Stimulated activated CD4-positive, alpha-beta T cell treated with anti-CD3 and anti-CD28 coated beads, TNF-alpha, amount 100 ng/mL, for 1 hour (primary cell): ENCODE measurements around the gene FBXL7.

ENCODE experiments used
- DNase-seq, 3 donors: peaks; one replicate each; pipeline ENCODE4 v3.0.0-alpha.2; 2020; ENCODE audit warnings: low read depth in 3 of 3, low spot score in 1 of 3

Gene FBXL7

DNA sequence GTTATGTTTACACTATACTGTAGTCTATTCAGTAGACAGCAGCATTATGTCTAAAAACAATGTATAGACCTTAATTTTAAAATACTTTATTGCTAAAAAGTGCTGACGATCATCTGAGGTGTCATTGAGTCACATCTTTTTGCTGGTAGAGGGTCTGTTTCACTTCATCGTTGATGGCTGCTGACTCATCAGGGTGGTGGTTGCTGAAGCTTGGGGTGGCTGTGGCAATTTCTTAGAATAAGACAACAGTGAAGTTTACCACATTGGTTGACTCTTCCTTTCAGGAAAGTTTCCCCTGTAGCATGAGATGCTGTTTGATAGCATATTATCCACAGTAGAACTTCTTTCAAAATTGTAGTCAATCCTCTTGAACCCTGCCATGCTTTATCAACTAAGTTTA, 150.3 kb downstream of the FBXL7 start:
- no peak for DNase-seq

DNA sequence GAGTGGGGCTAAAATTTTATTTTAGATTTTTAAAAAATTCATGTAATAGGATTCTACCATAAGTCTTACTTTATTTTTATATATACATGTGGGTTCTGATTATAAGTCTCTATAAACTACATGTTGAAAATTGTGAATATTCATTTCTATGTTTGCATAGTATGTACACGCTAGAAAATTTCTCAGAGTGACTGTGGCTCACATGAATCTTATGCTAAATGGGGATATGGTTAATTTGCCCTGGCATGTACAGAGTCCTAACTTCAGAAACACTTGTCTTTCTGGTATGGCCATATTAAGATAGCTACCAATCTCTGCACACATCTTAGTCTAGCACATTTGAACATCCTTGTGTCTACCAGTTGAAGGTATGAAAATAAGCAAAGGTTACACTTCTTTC, 154.8 kb downstream of the FBXL7 start:
- DNase-seq = no peak

DNA sequence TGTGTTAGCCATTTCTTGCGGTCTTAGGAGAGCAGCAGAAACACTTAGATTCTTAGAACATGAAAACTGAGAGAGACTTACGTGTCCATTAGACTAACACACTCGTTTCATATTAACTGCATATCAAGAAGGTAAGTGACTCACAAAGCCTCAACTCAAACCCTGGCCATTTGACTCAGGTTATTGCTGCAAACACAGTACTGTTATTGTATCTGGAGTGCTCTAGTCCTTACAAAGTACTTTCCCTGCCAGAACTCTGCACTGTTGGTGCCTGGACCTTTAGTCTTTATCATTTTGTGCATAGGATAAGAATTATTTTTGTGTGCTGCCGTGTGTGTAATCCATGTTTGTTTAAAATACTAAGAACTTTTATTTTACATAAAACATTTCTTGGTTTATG, 155.7 kb downstream of the FBXL7 start:
- no peak for DNase-seq

DNA sequence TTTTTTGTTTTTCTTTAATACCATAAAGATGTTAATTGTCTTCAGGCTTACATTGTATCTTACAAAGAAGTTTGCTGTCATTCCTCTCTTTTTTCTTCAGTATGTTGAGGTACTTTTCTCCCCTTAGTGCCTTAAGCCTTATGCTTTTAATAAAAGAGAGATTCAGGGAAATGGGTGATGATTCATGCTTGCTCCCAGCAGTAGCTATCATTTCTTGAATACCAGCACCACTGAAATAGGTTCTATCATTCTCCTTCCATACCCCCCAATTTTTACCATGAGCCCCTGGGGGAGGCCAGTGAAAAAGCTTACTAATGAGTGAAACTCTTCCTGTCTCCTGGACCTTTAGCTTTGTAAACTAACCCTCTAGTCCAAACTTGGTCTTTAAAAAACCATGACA, 165.0 kb downstream of the FBXL7 start:
- no peak for DNase-seq

DNA sequence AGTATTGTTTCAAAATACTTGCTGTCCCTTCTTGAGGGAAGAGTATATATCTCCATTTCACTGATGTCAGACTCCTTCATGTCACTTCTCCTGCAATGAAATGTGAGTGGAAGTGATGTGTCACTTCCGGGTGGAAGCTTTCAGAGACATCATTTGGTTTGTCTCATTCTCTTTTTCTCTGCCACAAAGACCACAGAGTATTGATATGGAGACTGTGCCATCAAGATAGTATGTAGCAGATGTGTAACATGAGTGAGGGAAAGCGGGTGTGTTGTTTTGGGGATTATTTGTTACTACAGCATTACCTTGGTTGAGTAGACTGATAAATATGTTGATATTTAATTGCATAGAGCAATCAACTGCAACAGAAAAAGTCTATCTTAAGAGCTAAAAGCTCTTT, 169.8 kb downstream of the FBXL7 start:
- no peak for DNase-seq

DNA sequence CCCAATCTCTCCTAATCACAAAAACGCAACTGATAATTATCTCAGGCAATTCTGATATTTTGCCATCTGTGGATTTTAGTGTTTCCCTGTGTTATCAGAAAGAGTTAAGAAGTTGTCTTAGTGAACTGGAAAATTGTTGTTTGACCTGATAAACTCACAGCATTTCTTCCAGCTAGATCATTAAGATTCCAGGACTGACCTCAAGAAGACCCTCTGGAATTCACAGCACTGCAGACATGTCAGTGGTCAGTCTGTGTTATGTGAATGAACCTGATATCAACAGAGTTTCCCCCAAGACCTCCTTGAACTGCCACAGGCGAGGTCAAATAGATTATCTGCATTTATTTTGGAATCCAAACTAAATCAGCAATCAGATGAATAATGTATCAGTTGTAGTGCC, 174.7 kb downstream of the FBXL7 start:
- no peak for DNase-seq

DNA sequence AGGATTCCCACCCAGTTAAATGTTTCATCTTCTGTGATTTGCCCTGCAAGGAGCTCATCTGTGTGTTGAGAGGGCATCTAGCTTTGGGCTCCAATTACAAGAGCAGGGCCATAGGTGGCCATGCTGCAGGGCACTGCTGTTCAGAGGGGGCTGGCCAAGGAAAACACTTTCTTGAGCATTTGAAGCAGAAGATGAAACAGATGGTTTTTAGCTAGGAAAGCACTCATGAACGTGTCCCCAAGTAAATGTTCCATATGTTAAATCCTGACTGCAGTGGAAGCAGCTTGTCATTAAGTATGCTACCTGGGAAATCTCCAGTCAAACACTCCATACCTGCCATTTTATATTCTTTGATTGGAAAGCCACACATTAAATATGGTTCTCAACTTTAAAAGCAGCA, 176.6 kb downstream of the FBXL7 start:
- DNase-seq = no peak

DNA sequence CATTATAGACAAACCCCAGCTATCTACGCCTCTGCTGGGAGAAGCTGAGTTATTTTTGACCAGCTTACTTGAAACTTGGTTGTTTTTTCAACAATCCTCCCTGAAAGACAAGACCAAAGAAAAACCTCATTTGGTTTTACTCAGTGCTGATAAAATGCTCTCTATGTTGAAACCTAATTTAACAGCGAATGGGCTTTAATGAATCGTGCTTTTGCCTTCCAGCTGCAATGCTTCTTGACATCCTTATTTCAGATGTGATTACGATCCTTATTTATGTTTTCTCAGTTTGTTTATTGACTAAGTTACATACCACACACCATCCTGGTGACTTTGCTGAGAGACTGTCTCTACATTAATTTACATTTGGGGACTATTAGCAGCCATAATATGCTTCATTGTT, 179.2 kb downstream of the FBXL7 start:
- no peak for DNase-seq

DNA sequence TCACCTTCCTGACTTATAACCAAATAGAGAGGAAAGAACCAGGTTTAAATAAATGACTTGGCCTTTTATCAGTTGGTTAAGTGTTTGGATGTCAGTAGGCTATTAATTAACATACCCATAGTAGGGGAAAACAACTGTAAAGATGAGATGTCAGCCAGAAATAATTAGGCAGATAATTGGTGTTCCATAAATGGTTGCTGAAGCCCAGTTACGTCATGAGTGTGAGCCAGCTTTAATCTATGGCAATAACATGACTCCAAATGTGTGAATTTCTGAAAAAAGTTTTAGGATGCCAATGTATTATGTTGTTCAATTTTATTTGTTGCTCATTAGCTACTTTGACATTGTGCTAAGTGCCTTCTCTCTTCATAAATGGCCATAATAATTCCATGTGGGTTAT, 180.5 kb downstream of the FBXL7 start:
- DNase-seq = no peak

DNA sequence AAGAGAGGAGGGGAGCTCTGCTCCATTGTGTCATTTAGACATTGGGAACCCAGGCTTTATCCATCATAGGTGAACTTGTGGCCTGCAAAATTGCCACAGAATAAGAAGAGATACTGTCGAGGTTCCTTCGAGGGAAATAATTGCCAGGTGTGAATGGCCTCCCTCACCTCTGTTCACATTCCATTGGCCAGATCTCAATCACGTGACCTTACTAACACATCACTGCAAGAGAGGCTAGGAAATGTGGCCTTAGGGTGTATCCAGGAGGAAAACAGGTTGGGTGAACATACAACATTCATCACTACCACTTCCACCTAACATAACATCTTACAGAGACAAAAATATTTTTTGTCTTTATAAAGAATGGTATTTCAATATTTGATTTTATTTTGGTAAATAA, 182.1 kb downstream of the FBXL7 start:
- DNase-seq = no peak

DNA sequence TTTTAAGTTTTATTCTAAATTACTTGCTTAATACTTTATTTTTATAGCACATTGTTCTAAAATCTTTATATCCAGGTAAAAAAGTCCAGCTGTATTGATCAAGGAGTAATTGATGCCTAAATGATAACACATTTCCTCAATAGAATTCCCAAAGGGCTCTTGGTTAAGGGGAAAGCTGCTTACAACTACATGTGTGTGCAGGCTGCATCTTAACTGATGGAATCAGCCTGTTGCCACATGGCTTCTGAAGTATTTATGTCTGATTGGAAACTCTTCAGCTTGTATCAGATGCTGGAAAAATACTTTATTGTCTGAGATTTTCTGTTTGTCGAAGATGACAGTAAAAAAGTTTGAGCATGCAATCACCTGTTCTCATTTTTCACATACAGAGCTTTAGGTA, 182.6 kb downstream of the FBXL7 start:
- no peak for DNase-seq

DNA sequence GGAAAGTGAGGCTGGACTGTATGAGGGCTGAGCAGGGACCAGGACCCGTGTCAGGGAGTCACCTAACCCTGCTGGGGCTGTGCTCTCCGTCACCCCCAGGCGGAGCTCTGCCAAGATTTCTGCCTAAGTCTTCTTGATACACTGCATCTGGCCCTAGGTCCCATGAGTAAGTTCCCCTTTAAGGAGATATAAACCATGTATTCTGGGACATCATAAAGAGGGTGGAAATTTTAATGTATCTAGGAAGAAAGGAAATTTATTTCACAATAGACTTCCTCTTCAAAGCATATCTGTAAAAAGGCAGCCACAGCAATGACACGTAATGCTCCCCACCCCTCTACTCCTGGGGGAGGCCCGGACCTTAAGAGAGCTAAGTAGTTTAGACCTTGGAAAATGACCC, 183.4 kb downstream of the FBXL7 start:
- no peak for DNase-seq

DNA sequence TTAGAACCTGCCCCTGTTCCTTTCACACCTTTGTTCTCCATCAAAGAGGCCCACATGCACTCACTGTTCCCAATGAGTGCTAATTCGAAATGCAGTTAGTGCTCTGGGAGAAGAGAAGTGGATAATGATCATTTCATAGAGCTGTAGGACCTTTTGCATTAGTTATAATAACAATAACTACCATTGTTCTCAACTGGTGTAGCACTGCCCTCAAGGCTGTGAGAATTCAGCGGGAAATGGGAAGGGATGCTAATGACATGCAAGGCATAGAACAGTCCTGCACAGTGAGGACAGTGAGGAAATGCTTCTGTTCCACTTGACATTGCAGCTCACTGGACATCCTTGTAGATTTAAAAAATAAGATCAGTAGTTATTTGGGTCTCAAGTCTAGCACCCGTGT, 187.4 kb downstream of the FBXL7 start:
- DNase-seq = no peak

DNA sequence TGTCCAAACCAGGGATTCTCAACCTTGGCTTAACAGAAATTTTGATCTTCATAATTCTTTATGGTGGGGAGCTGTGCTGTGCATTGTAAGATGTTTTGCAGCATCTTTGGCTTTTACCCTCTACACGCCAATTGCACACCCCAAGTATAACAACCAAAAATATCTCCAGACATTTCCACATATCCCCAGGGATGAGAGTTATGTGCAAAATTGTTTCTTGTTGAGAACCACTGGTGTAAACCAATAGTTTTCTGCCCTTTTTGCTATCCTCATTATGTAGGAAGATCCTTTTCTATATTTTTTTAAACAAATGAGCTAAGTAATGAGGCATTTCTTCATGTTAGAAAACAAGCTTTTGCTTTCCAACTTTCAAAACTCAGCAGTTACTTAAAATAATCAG, 189.9 kb downstream of the FBXL7 start:
- no peak for DNase-seq

DNA sequence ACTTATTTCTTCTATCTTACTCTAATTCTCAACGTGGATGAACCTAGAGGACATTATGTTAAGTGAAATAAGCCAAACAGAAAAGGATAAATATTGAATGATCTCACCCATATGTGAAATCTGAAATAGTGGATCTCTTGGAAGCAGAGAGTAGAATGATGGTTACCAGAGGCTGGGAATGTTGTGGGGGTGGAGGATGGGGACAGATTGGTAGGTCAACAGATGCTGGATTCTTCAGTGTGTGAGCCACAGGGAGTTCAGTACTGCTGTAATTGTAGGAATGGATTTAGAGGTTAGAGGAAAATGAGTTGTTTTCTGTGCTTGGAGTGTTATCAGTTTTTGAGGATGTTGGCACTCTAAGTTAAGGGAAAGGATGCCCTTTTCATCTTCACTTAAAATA, 190.6 kb downstream of the FBXL7 start:
- DNase-seq = no peak

DNA sequence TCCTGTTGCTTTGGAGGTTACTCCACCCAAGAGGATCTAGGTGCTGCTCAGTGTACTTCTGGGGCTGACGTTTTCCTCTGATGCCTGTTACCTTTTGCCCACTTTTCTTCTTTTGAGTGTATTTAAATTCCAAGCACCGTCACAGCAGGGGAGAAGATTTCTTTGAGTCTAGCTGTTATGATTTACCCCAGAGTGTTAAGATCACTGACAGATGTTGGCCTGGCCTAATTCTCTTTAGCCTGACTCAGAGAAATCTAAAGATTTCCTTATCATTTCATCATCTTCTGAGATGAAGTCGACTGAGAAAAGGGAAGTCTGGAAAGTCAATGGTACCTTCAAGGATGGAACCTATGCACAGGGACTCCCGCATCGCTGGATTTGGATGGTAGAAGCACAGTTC, 191.5 kb downstream of the FBXL7 start:
- no peak for DNase-seq

DNA sequence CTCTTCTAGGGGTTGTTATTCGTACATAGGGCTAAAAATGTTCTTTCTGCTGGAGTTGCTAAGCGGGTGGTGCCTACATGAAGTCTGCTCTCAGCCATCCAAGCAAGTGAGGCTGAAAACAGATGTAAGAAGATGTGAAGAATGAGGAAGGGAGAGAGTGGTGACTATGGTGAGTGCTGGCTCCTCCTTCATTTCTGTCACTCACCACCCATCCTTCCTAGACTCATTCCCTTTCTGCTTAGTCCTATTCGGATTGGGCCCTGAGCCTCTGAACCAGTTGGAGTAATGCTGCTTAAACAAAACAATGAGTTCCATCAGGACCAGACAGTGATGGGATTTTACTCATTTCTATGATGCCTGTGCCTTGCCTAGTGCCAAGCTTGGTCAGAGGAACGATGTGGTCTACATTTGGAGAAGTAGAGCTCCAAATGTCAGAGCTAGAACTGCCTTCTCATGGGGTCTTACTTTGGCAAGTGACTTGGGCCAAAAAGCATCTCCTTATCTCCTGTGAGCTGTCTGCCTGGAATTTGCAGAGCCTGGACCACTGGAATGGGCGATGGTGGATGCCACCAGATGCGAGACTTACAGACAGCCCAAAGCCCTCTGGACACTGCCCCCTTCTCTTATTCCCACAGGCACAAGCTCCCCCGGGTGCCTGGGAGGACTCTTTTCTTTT, 192.9 kb downstream of the FBXL7 start:
- no peak for DNase-seq

DNA sequence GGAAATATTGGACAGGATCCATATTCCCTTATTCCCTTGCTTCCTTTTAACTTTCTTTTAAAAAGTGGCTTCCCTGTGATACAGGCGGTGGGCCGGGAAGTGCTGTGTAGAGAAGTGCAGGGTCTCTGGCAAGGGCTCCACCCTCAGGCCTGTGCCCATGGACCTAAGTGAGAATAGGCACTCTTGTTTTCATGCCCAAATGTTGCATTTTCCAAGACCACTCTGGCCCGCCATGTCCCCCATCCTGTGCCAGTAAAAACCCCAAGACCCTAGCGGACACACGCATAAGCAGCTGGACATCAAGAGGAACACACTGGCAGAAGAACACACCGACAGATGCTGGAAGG, 193.4 kb downstream of the FBXL7 start:
- DNase-seq = no peak

DNA sequence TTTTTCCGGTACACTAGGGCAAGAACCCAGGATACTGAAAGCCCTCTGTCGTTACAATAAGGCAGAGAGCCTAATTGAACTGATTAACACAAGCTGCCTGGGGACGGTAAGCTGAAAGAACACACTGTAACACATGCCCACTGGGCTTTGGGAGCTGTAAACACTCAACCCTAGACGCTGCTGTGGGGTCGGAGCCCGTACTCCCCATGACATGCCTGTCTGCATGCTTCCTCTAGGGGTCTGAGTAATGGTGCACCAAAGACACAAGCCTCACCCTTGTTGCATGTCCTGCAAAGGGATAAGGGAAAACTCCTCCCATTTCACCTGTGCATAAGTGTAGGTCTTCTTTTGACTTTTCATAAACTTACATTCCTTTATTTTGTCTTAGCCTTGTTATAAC, 194.0 kb downstream of the FBXL7 start:
- no peak for DNase-seq

DNA sequence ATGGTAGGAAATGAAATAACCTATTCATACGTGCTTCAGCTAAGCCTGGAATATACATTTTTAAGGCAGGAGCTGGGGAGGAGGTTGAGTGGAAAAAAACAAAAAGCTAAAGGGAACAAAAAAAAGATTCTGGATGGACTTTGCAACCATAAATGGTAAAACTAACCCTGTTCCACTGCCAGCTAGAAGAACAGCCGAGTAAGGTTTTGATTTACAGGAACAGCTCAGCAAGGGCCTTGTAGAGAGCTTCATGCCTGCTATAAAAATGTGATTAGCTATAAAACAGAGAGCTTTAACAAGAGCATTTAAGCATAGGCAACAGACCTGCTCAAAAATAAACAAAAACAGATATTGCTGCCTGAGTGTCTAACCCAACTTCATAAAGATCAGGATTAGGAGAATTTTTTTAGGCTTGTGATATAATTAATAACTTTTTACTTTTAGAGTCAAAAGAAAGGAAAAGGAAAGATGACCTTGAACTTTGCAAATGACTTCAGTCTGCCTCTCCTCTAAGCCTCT, 194.8 kb downstream of the FBXL7 start:
- DNase-seq = no peak

DNA sequence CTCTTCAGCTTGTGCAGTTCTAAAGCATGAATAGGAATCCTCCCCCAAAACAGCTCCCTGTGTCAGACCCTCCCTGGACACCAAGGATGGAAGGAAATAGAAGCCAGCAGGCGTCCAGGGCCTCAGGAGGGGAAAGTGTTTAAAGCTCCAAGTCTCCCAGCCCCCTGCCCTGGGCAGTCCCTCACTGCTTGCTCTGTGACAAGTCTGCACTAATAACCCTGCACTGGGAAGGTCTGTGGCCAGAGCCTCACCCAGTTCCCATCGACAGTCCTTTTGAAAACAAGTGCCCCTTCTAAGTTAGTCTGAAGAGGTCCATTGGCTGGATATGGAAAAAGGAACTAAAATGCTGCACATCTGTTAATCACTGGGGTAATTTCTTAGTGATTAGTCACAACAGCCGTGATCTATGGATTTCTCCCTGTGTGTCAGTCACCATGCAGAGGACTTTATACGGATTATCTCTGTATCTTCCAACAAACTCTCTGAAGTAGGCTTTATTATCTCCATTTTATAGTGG, 195.3 kb downstream of the FBXL7 start:
- no peak for DNase-seq

DNA sequence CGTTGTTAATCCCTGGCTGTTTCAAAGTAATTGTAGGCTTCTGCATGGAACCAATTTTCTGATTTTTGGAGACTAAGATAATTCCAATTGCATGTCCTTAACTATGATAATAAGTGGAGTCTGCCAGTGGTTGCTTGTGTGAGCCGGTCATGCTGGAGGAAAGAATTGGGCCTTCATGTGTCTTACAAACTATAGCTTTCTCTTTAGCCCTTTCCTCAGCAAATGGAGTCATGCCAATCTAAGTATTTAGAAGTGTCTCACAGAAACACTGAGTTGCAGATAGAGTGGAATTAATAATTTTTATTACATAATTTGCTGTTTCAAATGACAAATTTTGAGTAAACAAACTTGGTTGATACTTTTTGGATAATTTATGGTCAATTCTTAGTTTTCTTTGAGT, 200.4 kb downstream of the FBXL7 start:
- no peak for DNase-seq

DNA sequence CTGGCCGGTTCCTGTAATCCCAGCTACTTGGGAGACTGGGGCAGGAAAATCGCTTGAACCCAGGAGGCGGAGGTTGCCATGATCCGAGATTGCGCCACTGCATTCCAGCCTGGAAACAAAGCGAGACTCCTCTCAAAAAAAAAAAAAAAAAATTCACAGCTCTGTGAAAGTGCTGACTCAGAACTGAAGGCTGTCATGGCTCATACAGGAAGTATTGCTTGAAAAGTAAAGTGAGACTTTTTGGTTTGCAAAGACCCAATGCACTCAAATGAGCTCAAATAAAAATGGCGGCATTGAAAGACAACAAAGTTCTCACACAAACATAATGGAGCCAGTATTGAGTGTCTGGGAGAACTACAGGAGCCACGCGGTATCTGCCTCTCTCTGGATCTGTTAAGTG, 202.1 kb downstream of the FBXL7 start:
- DNase-seq = no peak

DNA sequence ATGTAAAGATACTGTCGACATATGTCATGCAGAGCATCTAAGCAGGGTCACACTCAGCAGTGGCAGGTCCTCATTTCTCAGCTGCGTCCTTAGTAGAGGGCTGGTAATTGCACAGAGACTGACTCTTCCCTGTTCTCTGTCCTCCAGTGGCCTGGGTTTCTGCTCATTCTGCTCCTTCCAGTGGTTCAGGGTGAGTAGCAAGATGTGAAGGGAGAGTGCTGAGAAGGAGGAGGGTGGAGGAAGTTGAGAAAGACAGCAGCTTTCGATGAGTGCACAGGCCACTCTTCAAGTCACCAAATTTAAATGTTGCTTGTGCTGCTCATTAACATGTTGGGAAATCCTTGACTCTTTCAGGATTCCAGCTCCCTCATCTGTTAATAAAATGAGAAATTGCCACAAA, 203.9 kb downstream of the FBXL7 start:
- no peak for DNase-seq
